Esophagus muscularis mucosa (tissue), 4 donors: Measurements from ENCODE around the gene ACTN4. TPM values are rescaled to one million over a fixed set of nuclear protein-coding genes. Genes with fewer than 3 reads are reported as not detected.

Experiments
- DNase-seq: peaks from one replicate; pipeline ENCODE4 v3.0.0-alpha.2; 2017; ENCODE audit errors: extremely low spot score
- H3K27ac ChIP-seq, 4 donors: fragments of 200-600 bp; sonication (generic); replicated peaks in 1 of 4; 1 replicate in 3 of 4; 2 replicates in 1 of 4; pipeline ENCODE4 v1.5.1; 2016 to 2019; ENCODE audit warnings: mild to moderate bottlenecking in 1 of 4
- H3K27me3 ChIP-seq, 4 donors: fragments of 200-600 bp; sonication (generic); one replicate each; pipeline versions ENCODE4 v1.5.1 to v1.6.0; 2016 to 2019
- H3K36me3 ChIP-seq, 4 donors: fragments of 200-600 bp; sonication (generic); one replicate each; pipeline ENCODE4 v1.5.1; 2016 to 2019
- H3K4me1 ChIP-seq, 4 donors: fragments of 200-600 bp; sonication (generic); one replicate each; pipeline ENCODE4 v1.5.1; 2016 to 2019
- H3K4me3 ChIP-seq, 4 donors: fragments of 200-600 bp; sonication (generic); 1 replicate in 2 of 4; 2 replicates in 2 of 4; pipeline ENCODE4 v1.5.1; 2016 to 2019; ENCODE audit warnings: mild to moderate bottlenecking in 4 of 4, moderate library complexity in 1 of 4
- H3K9me3 ChIP-seq, 4 donors: fragments of 200-600 bp; sonication (generic); 1 replicate in 3 of 4; 2 replicates in 1 of 4; pipeline ENCODE4 v1.5.1; 2016 to 2019
- CTCF ChIP-seq, 3 experiments: fragments of 200-600 bp in 2 of 3; fragments of 450-650 bp in 1 of 3; sonication (generic) in 2 of 3; IDR thresholded peaks; one replicate each; pipeline ENCODE4 v1.5.1; 2017 to 2019; ENCODE audit warnings: antibody characterized with exemption in 3 of 3, mild to moderate bottlenecking in 2 of 3, moderate library complexity in 1 of 3
- EP300 ChIP-seq: sonication (generic); formaldehyde crosslinking; IDR thresholded peaks from one replicate; pipeline ENCODE4 v1.6.1; 2017; ENCODE audit warnings: antibody characterized with exemption
- POLR2A ChIP-seq: fragments of 450-650 bp; IDR thresholded peaks from one replicate; pipeline ENCODE4 v1.6.1; 2017; ENCODE audit warnings: antibody characterized with exemption, moderate library complexity, mild to moderate bottlenecking, low read depth
- POLR2AphosphoS5 ChIP-seq, 2 donors: sonication (generic); formaldehyde crosslinking; IDR thresholded peaks; one replicate each; pipeline ENCODE4 v1.6.1; 2017; ENCODE audit warnings: antibody characterized with exemption in 2 of 2
- WGBS: methylation state at CpG from one replicate; pipeline ENCODE4 v1.1.5; 2018; 5-methylcytosine and 5-hydroxymethylcytosine counted together
- intact Hi-C: fragments of 100-400 bp; cut with DNase I; formaldehyde crosslinking; loops from one replicate; pipeline ENCODE4 v1.15.1; 2023
- total RNA-seq, 4 donors: library from RNA; depleted of rRNA; stranded (reverse); fragments of >200 nt; gene quantifications; one replicate each; pipeline versions ENCODE4 v1.1.0 to v1.2.1, GENCODE V29; 2016

Gene ACTN4
- total RNA-seq, 4 donors from 2014 or later: 416 to 816 (median 598) TPM

GRCh38 chr19:38733241-38733492, 85.7 kb downstream of the ACTN4 start:
- TF ChIP-seq EP300 (no peak), POLR2A (no peak), CTCF (IDR thresholded peaks at IDR 0.05) (no peak), POLR2AphosphoS5 (IDR thresholded peaks at IDR 0.05) (no peak)

GRCh38 chr19:38733493-38734175, 86.2 kb downstream of the ACTN4 start:
- no peaks in the 10 kb centered on the region for H3K9me3 ChIP-seq
- H3K4me1 ChIP-seq: peaks cover 29 to 70% (median 55%) of the 10 kb centered on the region in 4 donors
- WGBS: 72% methylated on average over 6 of the region's 6 CpGs
- peak overlapping the region; percentile 64 to 78 (median 74) for H3K27ac ChIP-seq
- H3K36me3 ChIP-seq: peaks cover 11 to 39% (median 31%) of the 10 kb centered on the region in 4 donors
- intact Hi-C loops: loop anchor here (5.0 kb wide), 1 partner anchor 104 kb away; no protein-coding TSS in a partner anchor
- no peaks in the 10 kb centered on the region for H3K27me3 ChIP-seq
- TF ChIP-seq POLR2AphosphoS5 (IDR thresholded peaks at IDR 0.05): peak in 1 of 2 donors; percentile 50
- no peak for TF ChIP-seq CTCF (IDR thresholded peaks at IDR 0.05)
- DNase-seq: no peak
- H3K4me3 ChIP-seq: no peak overlapping the region

More at GRCh38 chr19:38733241-38733492, 85.7 kb downstream of the ACTN4 start:
- DNase-seq: no peak
- Histone ChIP-seq H3K4me3 (no peak overlapping the region), H3K36me3 (peaks cover 11 to 43% (median 35%) of the 10 kb centered on the region in 4 donors), H3K9me3 (no peaks in the 10 kb centered on the region), H3K27me3 (no peaks in the 10 kb centered on the region), H3K27ac (peak overlapping the region; percentile 64 to 78 (median 74)), H3K4me1 (peaks cover 31 to 74% (median 60%) of the 10 kb centered on the region in 4 donors)
- intact Hi-C loops: loop anchor here (5.0 kb wide), 1 partner anchor 104 kb away; no protein-coding TSS in a partner anchor
- 73% methylated on average over 1 of the region's 1 CpG for WGBS

DNA sequence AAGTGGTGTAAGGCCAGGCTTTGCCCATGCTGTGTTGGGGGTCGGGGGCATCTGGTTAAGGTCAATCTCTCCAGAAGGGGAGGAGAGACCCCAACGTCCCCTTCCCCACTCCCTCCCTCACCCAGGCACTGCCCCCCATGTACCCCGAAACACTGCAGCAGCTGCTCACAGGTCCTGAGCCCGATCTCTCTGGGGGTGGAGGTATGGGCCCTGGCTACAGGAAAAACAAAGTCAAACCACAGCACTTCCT, 86.7 kb downstream of the ACTN4 start:
- H3K4me3 ChIP-seq: no peak overlapping the region
- H3K27ac ChIP-seq: peak overlapping the region; percentile 64 to 78 (median 74)
- H3K9me3 ChIP-seq: no peaks in the 10 kb centered on the region
- no peaks in the 10 kb centered on the region for H3K27me3 ChIP-seq
- peaks cover 11 to 34% (median 26%) of the 10 kb centered on the region in 4 donors for H3K36me3 ChIP-seq
- DNase-seq: no peak
- intact Hi-C loops: loop anchor here (5.0 kb wide), 1 partner anchor 103 kb away; no protein-coding TSS in a partner anchor
- TF ChIP-seq POLR2AphosphoS5 (IDR thresholded peaks at IDR 0.05): no peak
- no peak for TF ChIP-seq EP300
- no peak for TF ChIP-seq POLR2A
- TF ChIP-seq CTCF (IDR thresholded peaks at IDR 0.05): no peak
- peaks cover 24 to 65% (median 51%) of the 10 kb centered on the region in 4 donors for H3K4me1 ChIP-seq
- WGBS: 65% methylated on average over 4 of the region's 4 CpGs

GRCh38 chr19:38734426-38735256, 87.2 kb downstream of the ACTN4 start:
- Histone ChIP-seq H3K9me3 (no peaks in the 10 kb centered on the region), H3K4me3 (peak overlapping the region in 2 of 4 donors; percentile 5 to 40), H3K4me1 (peaks cover 19 to 60% (median 47%) of the 10 kb centered on the region in 4 donors), H3K27me3 (no peaks in the 10 kb centered on the region), H3K27ac (peak overlapping the region; percentile 64 to 78 (median 74)), H3K36me3 (peaks cover 11 to 29% (median 21%) of the 10 kb centered on the region in 4 donors)
- 58% methylated on average over 13 of the region's 13 CpGs for WGBS
- peak in 1 of 2 donors; percentile 27 for TF ChIP-seq POLR2AphosphoS5 (IDR thresholded peaks at IDR 0.05)
- TF ChIP-seq POLR2A: no peak
- no peak for TF ChIP-seq CTCF (IDR thresholded peaks at IDR 0.05)
- no peak for TF ChIP-seq EP300
- no peak for DNase-seq
- intact Hi-C loops: loop anchor here (5.0 kb wide), 1 partner anchor 103 kb away; no protein-coding TSS in a partner anchor
